ENCODE data around the gene NCK2.

The NCK2 gene

GRCh38 chr2:105736145-105736544 is 8.6 kb upstream of the NCK2 start:
- DNase-seq, result no peak

- no peak for DNase-seq
Observed at GRCh38 chr2:105737980-105738657, 6.6 kb upstream of the NCK2 start.

- no peak for DNase-seq
Observed at GRCh38 chr2:105738658-105739241, 6.0 kb upstream of the NCK2 start.

GRCh38 chr2:105739426-105739825 is 5.3 kb upstream of the NCK2 start:
- DNase-seq, result no peak

- no peak for DNase-seq
Observed at GRCh38 chr2:105739944-105740530, 4.7 kb upstream of the NCK2 start.

GRCh38 chr2:105741174-105741573 is 3.5 kb upstream of the NCK2 start:
- DNase-seq, result no peak

GRCh38 chr2:105741617-105742016 is 3.1 kb upstream of the NCK2 start:
- DNase-seq, result no peak

- DNase-seq, result no peak
Observed at GRCh38 chr2:105744091-105744908, 412 bp upstream of the NCK2 start.

- DNase-seq, result no peak
Observed at GRCh38 chr2:105746177-105747080, 1.7 kb downstream of the NCK2 start.

- DNase-seq, result no peak
Observed at GRCh38 chr2:105747254-105747894, 2.7 kb downstream of the NCK2 start.

- no peak for DNase-seq
Observed at GRCh38 chr2:105747991-105748390, 3.3 kb downstream of the NCK2 start.

- no peak for DNase-seq
Observed at GRCh38 chr2:105748566-105748965, 3.9 kb downstream of the NCK2 start.

GRCh38 chr2:105749583-105750400 is 5.1 kb downstream of the NCK2 start:
- DNase-seq, result no peak

GRCh38 chr2:105750735-105751134 is 6.0 kb downstream of the NCK2 start:
- DNase-seq, result no peak

GRCh38 chr2:105751272-105751671 is 6.6 kb downstream of the NCK2 start:
- no peak for DNase-seq

- DNase-seq, result no peak
Observed at GRCh38 chr2:105752691-105753358, 8.1 kb downstream of the NCK2 start.

GRCh38 chr2:105753380-105753779 is 8.7 kb downstream of the NCK2 start:
- no peak for DNase-seq

GRCh38 chr2:105754011-105754410 is 9.3 kb downstream of the NCK2 start:
- DNase-seq, result no peak

GRCh38 chr2:105754994-105755393 is 10.3 kb downstream of the NCK2 start:
- no peak for DNase-seq

- DNase-seq, result no peak
Observed at GRCh38 chr2:105755895-105756294, 11.2 kb downstream of the NCK2 start.

- DNase-seq, result no peak
Observed at GRCh38 chr2:105756435-105756834, 11.7 kb downstream of the NCK2 start.
